HG02981 (cell line): Measurements from ENCODE around the gene ANO9.

ENCODE experiments used
- ATAC-seq: cut with Tn5 transposase; IDR thresholded peaks from one replicate; pipeline ENCODE4 v1.9.1; 2021; ENCODE audit warnings: mild to moderate bottlenecking, moderate library complexity; ENCODE audit not compliant: unreplicated experiment

The ANO9 gene

DNA sequence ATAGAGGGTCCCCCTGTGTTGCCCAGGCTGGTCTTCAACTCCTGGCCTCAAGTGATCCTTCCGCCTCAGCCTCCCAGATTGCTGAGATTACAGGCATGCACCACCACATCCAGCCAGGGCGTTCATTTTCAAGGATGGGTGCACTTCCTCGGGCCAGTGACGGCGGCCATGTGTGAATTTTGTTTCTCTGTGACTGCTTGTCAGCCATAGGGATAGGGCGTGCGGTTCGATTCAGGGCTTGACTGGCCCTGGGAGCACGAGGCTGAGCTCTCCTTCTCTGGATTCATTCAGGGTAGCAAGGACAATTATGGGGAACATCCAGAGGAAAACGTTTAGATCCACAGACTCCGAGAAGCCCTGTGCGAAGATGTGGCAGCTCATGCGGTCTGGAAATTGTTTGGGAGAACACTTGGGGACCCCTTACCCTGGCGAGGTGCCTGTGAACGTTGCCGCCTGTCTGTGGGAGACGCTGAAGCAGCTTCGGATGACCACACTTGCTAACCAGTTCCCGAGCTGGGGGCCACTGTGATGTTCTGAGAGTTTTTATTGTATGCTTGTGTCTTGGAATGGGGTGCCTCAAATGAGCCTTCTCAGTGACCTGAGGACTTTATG lies 11.2 kb upstream of the ANO9 start:
- ATAC-seq = no peak

DNA sequence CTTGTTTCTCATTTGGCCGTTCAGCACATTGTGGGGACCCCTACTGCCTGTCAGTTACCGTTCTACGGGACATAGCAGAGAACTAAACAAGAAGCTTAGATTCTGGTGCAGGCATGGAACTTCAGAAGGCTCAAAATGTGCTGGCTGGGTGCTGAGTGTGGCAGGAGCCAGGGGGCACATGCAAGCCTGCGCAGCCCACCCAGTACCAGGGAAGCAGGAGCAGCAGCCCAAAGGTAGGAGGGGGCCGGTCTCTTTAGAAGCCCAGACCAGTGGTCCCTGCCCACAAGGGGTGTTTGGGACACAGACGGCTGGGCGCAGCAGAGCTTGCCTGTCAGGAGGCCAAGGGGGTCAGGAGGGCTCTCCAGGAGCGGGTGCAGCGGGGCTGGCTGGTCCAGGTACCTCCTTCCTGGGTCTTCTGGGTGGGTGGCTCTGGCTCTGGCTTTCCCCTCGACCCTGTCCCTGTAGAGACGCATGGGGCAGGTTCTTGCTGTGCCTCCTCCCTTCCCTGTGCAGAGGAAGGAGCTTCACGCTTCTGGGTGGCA lies 10.5 kb upstream of the ANO9 start:
- ATAC-seq = no peak

DNA sequence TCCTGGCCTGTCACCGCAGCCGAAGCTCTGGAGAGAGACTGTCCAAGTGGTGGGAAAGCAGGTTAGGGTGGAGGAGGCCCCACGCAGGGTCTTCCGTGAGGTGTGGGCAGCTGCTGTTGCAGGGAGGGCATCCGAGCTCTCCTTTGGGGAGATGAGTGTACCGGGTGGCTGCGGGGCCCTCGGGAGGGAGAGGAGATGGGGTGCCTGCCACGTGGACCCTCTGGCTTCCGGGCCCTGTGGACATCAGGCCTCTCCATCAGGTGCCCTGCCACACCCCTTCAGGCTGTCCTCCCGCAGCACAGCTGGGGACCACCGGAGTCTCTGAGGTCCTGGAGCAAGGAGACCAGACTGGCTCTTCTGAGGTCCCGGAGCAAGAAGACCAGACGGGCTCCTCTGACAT lies 9.9 kb upstream of the ANO9 start:
- ATAC-seq = no peak

DNA sequence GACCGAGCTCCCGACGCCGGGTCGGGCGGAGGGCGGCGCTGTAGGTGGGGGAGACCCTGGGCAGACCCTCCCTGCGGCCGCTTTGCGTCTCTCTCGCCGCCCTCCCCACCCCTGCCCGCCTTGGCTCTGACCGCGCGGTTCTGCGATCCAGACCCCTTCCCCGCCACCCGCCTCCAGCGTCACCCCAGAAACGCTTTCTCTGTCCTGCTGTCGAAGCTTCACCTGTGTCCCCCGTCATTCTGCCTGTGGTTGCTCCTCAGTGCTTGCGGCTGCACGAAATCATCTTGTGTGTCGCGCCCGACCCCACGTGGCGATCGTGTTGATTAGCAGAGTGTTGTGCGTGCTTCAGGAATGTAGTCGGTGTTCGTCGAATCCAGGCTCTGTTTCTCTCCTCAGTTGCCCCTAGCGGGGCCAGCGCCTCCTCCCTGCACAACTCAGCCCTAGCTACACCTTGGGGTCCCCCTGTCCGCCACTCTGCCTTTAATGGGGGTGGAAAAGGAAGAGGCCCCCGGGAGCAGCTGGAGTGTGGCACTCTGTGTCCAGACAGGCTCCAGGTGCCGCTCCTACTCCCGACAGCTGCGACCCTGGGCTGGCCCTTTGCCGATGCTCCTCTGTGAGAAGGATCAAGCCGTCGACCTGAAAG lies 9.1 kb upstream of the ANO9 start:
- ATAC-seq = no peak

DNA sequence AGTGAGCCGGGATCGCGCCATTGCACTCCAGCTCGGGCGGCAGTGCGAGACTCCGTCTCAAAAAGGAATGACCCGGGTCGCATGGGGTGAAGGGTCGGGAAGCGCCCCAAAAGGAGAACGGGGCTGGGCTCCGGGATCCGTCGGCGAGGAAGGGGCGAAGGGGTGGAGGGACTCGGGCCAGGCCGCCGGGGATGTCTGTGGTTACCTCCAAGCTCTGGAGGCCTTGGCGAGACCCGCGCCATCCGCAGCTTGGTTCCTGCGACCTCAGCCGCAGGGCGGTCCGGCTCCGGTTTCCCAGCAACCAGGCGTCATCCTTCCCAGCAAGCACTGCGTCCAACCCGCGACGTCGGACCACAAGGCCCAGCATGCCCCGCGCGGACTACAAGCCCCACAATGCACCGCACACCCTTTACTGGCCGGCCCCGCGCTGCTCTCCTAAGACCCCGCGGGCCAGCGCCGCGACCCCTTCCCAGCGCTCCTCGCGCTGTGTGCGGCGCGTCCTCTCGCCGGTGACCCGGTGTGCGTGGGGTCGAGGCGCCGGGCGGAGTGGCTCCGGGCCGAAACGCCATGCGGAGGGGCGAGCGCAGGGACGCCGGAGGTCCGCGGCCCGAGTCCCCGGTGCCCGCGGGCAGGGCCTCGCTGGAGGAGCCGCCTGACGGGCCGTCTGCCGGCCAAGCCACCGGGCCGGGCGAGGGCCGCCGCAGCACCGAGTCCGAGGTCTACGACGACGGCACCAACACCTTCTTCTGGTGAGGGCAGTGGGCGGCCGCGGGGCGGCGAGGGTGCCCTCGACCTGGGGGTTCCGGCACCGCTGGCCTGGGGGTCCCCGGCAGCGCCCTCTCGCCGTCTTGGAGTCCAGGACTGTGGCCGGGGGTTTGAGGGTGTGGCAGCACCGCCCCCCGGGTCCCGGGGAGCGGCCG lies 8.3 kb upstream of the ANO9 start, which contains the start of gene PTDSS2:
TSS of gene PTDSS2 (plus strand) at position 391 of the 920 bp plus-strand sequence. CDS start at position 568, 177 bp downstream.
- peak; percentile 66 for ATAC-seq

DNA sequence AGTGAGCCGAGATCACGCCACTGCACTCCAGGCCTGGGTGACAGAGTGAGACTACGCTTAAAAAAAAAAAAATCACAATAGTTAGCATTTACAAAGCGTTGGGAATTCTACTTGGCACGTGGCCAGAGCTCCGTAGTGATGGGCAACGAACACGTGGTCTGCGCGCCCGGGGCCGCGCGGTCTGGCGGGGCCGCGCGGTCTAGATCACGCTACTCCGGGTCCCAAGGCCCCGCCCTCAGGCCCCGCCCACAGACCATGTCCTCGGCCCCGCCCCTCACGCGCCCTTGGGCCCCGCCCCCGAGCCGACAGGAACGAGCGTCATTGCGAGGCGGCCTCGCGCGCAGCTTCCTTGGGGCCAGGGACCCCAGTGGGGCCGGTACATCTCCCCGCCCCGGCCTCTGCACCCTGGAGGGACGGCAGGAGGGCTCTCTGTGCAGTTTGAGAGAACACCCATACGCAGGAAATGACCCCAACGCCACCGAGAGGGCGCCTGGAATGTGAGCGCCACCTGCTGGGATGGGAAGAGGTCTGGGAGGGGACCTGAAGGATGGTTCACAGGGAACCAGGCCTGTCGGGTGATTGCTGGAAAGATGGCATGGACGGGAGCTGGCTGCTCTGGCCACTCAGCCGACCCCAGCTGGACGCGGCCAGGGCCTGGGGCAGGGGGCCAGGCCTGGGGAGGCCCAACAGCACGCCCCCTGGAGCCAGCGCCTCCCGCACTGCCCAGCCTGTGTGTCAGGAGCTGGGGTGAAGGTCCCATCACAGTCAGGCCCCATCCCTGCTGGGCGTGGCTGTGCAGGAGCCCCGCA lies 6.3 kb upstream of the ANO9 start:
- peak; percentile 48 for ATAC-seq

DNA sequence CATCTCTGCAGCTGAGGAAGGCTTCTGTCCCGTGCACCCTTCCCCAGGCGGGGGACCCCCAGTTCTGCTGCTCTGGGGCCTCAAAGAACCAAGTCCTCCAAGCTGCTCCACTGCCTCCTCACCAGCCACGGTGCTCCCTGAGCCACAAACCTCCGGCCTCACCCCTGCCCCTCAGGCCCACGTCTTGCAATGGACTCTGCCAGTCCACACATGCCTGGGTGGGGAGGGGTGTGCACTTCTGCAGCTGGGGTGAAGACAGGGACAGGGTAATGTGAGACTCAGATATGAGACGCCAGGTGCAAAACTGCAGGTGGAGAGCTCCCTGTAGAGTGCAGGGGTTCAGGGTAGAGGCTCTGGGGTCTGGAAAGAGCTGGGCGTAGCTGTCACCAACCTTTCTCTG lies 5.1 kb upstream of the ANO9 start:
- ATAC-seq = no peak

DNA sequence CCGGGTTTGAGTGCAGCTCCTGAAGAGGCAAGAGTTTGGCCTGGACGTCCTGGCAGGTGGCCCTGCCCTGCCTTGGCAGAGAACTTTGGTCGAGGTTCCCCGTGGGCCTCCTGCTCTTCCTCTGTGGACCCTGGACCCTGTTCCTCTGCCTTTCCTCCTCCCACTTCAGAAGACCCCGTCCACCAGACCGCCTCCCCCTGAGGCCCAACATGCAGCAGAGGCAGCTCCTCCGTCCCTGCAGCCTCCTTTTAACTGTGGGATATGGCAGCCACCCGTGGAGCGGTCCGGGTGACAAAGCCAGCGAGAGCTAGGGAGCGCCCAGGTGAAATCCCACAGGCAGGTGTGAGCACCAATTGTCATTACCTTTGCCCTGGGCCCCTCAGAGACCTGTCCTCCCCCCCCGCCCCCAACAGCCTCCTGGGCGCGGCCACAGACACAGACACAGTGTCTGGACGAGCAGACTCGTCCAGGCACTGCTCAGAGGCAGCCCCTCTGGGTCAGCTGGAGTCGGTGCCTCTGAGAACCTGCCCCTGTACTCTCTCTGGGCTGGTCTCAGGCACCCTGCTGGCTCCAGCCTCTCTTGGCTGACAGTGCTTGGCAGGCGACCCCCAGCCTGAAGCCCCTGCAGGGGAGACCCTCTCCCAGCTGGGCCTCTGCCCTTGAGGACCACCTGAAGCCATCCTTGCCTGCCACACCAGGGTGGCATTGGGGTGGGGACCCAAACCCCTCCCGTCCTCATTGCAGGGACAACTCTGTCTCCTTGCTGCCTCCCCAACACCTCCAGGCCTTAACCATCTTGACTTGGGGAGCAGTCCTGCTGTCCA lies 4.2 kb upstream of the ANO9 start:
- ATAC-seq = no peak

DNA sequence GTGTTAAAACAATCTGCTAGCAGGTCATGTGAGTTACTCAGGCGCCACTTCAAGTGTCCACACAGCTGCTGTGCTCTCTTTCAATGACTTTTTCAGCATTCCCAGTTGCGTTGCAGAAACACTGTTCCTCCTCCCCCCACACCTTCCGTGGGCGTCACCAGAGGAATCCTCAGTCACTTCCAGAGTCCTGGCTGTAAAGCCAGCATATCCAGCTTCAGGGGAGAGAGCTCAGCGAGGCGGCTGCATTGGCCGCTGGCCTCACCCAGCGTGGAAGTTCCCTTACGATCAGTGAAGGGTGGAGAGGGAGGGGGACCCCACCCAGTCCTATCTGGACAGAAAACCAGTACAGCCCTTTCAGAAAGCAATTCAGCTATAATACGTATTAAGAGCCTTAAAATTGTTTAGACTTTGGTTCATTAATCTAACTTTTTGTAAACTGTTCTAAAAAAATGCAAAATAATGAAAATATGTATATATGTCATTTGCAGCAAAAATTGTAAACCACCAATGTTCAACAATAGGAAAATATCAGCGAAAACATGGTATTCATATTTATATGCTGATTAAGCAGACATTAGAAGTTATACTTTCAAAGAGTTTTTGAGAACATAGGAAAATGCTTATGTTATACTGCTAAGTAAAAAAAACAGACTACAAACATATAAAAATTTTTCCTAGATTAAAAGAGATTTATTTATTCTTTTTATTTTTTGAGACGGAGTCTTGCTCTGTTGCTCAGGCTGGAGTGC lies 2.8 kb upstream of the ANO9 start:
- no peak for ATAC-seq

DNA sequence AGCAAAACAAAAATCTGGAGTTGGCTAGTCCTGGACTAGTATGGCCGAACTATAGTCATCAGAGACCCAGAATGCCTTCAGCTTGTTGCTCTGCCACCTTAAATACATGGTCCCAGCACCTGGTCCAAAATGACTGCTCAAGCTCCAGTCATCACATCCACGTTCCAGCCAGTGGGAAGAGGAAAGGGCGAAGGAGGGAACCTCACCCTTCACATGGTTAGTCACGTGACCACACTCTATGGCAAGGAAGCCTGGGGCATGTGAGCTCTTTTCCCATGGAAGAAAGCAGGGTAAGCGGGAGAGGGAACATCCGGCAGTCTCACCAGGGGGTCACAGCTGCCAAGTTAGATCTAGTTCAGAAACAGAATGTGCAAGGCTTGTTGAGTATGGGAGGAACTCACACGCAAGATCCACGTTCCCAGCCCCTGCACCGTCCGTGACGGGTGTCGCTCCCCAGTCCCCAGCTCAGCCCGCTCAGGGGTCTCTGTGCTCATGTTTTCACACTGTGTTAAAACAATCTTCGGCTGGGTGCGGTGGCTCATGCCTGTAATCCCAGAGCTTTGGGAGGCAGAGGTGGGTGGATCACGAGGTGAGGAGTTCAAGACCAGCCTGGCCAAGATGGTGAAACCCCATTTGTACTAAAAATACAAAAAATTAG lies 1.9 kb upstream of the ANO9 start:
- ATAC-seq = no peak

DNA sequence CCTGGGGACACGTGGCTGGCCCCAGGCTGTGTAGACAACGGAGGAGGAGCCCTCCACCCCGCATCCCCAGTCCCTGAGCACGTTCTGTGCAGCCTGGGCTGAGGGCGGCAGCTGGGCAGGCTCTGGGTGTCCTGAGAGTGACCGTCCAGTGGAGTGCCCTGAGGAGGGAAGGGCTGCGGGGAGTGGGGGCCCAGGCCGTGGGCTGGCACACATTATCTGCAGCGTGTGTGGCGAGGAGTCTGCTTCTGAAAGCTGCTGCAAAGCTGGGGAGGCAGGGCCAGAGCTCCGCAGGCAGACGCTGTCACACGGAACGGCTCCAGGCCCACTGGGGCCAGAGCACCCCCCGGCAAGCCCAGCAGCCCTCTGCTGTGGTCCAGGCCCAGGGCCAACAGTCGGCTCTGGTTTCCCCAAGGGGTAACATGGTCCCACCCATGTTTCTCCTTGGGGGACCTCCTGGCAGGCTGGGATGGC lies 835 bp upstream of the ANO9 start:
- ATAC-seq = no peak

DNA sequence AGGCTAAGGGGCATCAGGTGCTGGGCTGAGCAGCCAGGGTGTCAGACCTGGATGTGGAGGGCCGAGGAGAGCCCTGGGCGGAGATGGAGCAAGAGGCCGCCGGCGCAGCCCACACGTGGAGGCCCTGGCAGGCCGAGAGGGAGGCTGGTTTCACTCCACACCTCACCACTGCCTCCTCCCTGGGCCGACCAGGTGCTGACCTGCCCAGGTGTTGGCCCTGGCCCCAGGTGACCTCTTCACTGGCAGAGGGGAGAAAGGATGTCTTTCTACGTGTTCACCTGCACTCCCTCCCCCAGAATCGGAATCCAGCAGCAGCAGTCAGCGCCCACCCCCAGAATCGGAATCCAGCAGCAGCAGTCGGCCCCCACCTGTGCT lies 781 bp downstream of the ANO9 start:
- no peak for ATAC-seq

DNA sequence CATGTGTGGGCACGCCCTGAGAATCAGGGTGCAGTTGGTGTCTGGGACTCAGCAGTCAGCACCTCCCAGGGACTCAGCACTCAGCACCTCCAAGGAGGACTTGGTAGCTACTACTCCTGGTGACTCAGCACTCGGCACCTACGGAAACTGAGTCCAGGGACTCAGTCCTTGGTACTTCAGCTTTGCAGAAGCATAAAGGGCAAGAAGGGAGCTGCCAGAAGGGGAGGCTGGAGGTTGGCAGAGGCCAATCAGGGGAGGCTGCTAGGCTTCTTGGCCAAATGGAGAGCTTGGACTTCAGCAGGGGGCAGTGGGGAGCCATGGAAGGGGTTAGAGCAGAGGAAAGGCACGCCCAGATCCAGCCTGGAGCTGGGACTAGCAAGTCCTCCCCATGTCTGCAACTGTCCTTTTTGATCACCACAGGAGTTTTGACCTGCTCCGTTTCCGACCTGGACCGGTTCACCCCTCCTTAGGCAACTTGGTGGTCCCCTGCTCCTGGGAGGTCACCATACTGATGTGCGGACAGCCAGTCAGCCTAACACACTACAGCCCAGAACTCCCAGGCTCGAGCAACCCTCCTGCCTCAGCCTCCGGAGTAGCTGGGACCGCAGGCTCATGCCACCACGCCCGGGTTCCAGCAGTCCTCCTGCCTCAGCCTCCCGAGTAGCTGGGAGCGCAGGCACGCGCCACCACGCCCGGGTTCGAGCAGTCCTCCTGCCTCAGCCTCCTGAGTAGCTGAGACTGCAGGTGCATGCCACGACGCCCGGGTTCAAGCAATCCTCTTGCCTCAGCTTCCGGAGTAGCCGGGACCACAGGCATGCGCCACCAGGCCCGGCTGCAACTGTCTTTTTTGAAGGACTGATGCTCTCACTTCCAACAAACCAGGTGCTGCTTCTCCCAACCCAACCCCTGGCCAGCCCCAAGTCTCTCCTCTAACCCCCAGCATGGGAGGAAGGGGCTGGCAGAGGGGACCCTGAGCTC lies 1.5 kb downstream of the ANO9 start:
- no peak for ATAC-seq

DNA sequence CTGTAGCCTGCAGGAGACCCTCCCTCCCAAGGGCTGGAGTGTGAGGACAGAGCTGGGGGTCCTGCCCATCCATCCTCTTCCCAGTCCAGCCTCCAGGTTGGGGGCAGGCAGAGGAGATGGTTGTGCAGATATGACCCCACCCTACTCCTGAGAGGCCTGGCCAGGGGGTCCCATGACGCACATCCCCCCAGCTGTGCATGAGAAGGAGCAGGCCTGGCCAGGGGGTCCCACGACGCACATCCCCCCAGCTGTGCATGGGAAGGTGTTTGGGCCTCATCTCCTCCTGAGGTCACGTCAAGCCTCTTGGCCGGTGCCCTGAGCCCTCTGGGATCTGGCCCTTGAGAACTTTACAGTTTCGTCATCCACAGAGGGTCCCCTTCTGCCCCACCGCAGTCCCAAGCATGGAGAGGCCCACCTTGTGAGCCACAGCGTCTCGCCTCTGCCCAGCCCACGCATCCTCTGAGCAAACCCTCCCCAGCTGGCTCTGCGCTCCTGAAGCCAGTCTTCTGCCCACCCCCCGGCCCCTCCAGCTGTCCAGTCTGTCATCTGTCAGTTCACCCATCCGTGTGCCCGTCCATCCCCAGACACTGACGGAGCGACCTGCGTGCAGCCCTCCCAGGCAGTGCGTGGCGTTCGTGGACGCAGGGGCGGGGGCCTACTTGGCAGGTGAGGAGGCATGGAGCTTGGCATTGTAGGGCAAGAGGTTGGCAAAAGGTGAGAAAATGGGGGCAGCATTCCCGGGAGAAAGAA lies 2.3 kb downstream of the ANO9 start:
- no peak for ATAC-seq

DNA sequence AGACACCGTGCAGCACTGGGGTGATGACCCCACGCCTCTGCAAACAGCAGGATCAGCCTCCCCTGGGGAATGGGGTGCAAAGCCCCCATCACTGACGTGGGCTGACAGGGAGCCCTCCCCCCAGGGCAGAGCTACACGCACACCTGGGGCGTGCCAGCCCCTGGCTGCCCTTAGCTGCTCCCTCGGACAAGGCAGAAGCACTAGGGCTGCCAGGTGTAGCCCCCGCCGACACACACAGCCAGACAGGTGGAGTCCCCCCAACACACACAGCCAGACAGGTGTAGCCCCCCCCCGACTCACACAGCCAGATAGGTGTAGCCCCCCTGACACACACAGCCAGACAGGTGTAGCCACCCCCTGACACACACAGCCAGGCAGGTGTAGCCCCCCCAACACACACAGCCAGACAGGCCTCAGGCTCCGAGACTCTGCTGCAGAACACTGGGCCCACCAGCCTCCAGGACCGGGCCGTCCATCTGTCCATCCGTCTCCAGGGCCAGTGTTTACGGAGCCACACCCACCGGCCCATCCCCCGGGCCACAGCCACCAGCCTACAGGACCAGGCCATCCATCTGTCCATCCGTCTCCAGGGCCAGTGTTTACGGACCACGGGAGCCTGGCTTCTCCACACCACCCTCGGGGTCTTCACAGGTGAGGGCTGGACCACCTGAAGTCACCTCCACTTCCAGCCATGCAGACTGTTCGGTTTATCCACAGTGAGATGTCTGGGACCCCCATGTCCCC lies 3.5 kb downstream of the ANO9 start:
- ATAC-seq = no peak
